Activated naive CD8-positive, alpha-beta T cell (primary cell): ENCODE data around the gene NUMBL.
"Not testable (repeated sequence)": the region's sequence is repeated elsewhere in the genome, so short reads cannot be mapped to it uniquely, and the experiment has no call there.

Source experiments
- H3K27ac Mint-ChIP-seq: one replicate; pipeline ENCODE4 v1.8.0; 2021; ENCODE audit warnings: mixed read lengths
- H3K27me3 Mint-ChIP-seq: one replicate; pipeline ENCODE4 v1.8.0; 2021; ENCODE audit warnings: mixed read lengths
- H3K36me3 Mint-ChIP-seq: one replicate; pipeline ENCODE4 v1.8.0; 2021; ENCODE audit warnings: mixed read lengths
- H3K4me1 Mint-ChIP-seq: one replicate; pipeline ENCODE4 v1.8.0; 2021; ENCODE audit warnings: low read depth, mixed read lengths
- H3K4me3 Mint-ChIP-seq: one replicate; pipeline ENCODE4 v1.8.0; 2021; ENCODE audit warnings: mild to moderate bottlenecking, mixed read lengths
- H3K9me3 Mint-ChIP-seq: one replicate; pipeline ENCODE4 v1.8.0; 2021; ENCODE audit warnings: low read depth, mixed read lengths

The NUMBL gene

GRCh38 chr19:40624369-40625153 lies 65.9 kb downstream of the NUMBL start:
- not testable (repeated sequence) for H3K27me3 Mint-ChIP-seq, H3K4me1 Mint-ChIP-seq, H3K9me3 Mint-ChIP-seq, H3K4me3 Mint-ChIP-seq
- Mint-ChIP-seq H3K36me3 (peaks cover 18% of the 10 kb centered on the region), H3K27ac (peak overlapping the region; percentile 62)

GRCh38 chr19:40623403-40624251 lies 66.8 kb downstream of the NUMBL start:
- peaks cover 18% of the 10 kb centered on the region for H3K36me3 Mint-ChIP-seq
- no peak overlapping the region for H3K27ac Mint-ChIP-seq
- H3K4me3 Mint-ChIP-seq, result no peak overlapping the region

GRCh38 chr19:40622773-40623075 lies 67.7 kb downstream of the NUMBL start:
- Mint-ChIP-seq H3K4me3 (no peak overlapping the region), H3K36me3 (peaks cover 18% of the 10 kb centered on the region), H3K27me3 (no peaks in the 10 kb centered on the region), H3K4me1 (peaks cover 8% of the 10 kb centered on the region), H3K9me3 (no peaks in the 10 kb centered on the region), H3K27ac (no peak overlapping the region)

More at GRCh38 chr19:40623403-40624251, 66.8 kb downstream of the NUMBL start:
- Mint-ChIP-seq H3K4me1 (peaks cover 8% of the 10 kb centered on the region), H3K27me3 (no peaks in the 10 kb centered on the region), H3K9me3 (no peaks in the 10 kb centered on the region)

- H3K27me3 Mint-ChIP-seq, result no peaks in the 10 kb centered on the region
- no peaks in the 10 kb centered on the region for H3K9me3 Mint-ChIP-seq
- no peak overlapping the region for H3K27ac Mint-ChIP-seq
- peaks cover 8% of the 10 kb centered on the region for H3K4me1 Mint-ChIP-seq
- no peak overlapping the region for H3K4me3 Mint-ChIP-seq
- H3K36me3 Mint-ChIP-seq, result peaks cover 16% of the 10 kb centered on the region
Observed at GRCh38 chr19:40621966-40622772, 68.3 kb downstream of the NUMBL start.

GRCh38 chr19:40621283-40621682 lies 69.2 kb downstream of the NUMBL start:
- Mint-ChIP-seq H3K27me3 (no peaks in the 10 kb centered on the region), H3K4me3 (no peak overlapping the region), H3K27ac (peak overlapping the region; percentile 42), H3K9me3 (no peaks in the 10 kb centered on the region), H3K4me1 (peaks cover 14% of the 10 kb centered on the region), H3K36me3 (peaks cover 16% of the 10 kb centered on the region)

GRCh38 chr19:40620161-40620485 lies 70.3 kb downstream of the NUMBL start:
- no peaks in the 10 kb centered on the region for H3K9me3 Mint-ChIP-seq
- no peak overlapping the region for H3K4me3 Mint-ChIP-seq
- H3K4me1 Mint-ChIP-seq, result peaks cover 23% of the 10 kb centered on the region
- peaks cover 15% of the 10 kb centered on the region for H3K36me3 Mint-ChIP-seq
- no peaks in the 10 kb centered on the region for H3K27me3 Mint-ChIP-seq
- H3K27ac Mint-ChIP-seq, result peak overlapping the region; percentile 91

GRCh38 chr19:40619333-40620160 lies 70.9 kb downstream of the NUMBL start:
- Mint-ChIP-seq H3K27me3 (no peaks in the 10 kb centered on the region), H3K4me1 (peaks cover 28% of the 10 kb centered on the region), H3K4me3 (peak overlapping the region; percentile 12), H3K36me3 (peaks cover 12% of the 10 kb centered on the region), H3K9me3 (no peaks in the 10 kb centered on the region), H3K27ac (peak overlapping the region; percentile 91)

- peaks cover 12% of the 10 kb centered on the region for H3K36me3 Mint-ChIP-seq
- no peaks in the 10 kb centered on the region for H3K9me3 Mint-ChIP-seq
- H3K4me1 Mint-ChIP-seq, result peaks cover 32% of the 10 kb centered on the region
- H3K27ac Mint-ChIP-seq, result peak overlapping the region; percentile 85
- no peak overlapping the region for H3K4me3 Mint-ChIP-seq
- no peaks in the 10 kb centered on the region for H3K27me3 Mint-ChIP-seq
Observed at GRCh38 chr19:40617961-40618360, 72.5 kb downstream of the NUMBL start.

GRCh38 chr19:40616941-40617340 lies 73.5 kb downstream of the NUMBL start:
- Mint-ChIP-seq H3K36me3 (peaks cover 12% of the 10 kb centered on the region), H3K4me1 (peaks cover 42% of the 10 kb centered on the region), H3K9me3 (no peaks in the 10 kb centered on the region), H3K27me3 (no peaks in the 10 kb centered on the region), H3K4me3 (no peak overlapping the region), H3K27ac (peak overlapping the region; percentile 58)

- Mint-ChIP-seq H3K36me3 (peaks cover 9% of the 10 kb centered on the region), H3K9me3 (no peaks in the 10 kb centered on the region), H3K4me1 (peaks cover 45% of the 10 kb centered on the region), H3K27ac (peak overlapping the region; percentile 98), H3K4me3 (peak overlapping the region; percentile 98), H3K27me3 (no peaks in the 10 kb centered on the region)
Observed at GRCh38 chr19:40616178-40616577, 74.3 kb downstream of the NUMBL start.
